AG04449 (cell line): ENCODE measurements around the gene TNRC6C.

ENCODE experiments used
- CTCF ChIA-PET: fragments of 350-600 bp; formaldehyde crosslinking; extraction: SDS; loops from one replicate; lab custom pipeline; 2021; ENCODE audit warnings: antibody characterized with exemption; lab: Yijun Ruan, JAX
- POLR2A ChIA-PET: fragments of 400-600, 350-600 bp; formaldehyde crosslinking; extraction: SDS; loops from one replicate; lab custom pipeline; 2020; ENCODE audit warnings: antibody characterized with exemption, inconsistent platforms; lab: Yijun Ruan, JAX
- DNase-seq: peaks from one replicate; pipeline ENCODE4 v3.0.0-alpha.2; 2010; ENCODE audit warnings: low read depth, low spot score
- H3K4me3 ChIP-seq: 2 replicates; pipeline ENCODE4 v1.5.1; 2011; ENCODE audit warnings: low read depth, mild to moderate bottlenecking, control low read depth, low read length
- TF ChIP-seq, protein P1 (sequence below): IDR thresholded peaks from one replicate; pipeline ENCODE4 v1.5.1; 2011; ENCODE audit warnings: mild to moderate bottlenecking, moderate library complexity, low read length, control low read depth, inconsistent platforms; ENCODE audit not compliant: insufficient read depth; ENCODE audit errors: missing control alignments

TNRC6C gene

GRCh38 chr17:78048346-78049292 lies 90.1 kb downstream of the TNRC6C start:
- H3K4me3 ChIP-seq: no peak overlapping the region
- ChIA-PET POLR2A (no interaction called here), CTCF (interaction anchor here (0.8 to 1.1 kb wide), 2 partner anchors 22 to 30 kb away, joined by 4 read pairs; no protein-coding TSS in a partner anchor)
- TF ChIP-seq, protein P1, sequence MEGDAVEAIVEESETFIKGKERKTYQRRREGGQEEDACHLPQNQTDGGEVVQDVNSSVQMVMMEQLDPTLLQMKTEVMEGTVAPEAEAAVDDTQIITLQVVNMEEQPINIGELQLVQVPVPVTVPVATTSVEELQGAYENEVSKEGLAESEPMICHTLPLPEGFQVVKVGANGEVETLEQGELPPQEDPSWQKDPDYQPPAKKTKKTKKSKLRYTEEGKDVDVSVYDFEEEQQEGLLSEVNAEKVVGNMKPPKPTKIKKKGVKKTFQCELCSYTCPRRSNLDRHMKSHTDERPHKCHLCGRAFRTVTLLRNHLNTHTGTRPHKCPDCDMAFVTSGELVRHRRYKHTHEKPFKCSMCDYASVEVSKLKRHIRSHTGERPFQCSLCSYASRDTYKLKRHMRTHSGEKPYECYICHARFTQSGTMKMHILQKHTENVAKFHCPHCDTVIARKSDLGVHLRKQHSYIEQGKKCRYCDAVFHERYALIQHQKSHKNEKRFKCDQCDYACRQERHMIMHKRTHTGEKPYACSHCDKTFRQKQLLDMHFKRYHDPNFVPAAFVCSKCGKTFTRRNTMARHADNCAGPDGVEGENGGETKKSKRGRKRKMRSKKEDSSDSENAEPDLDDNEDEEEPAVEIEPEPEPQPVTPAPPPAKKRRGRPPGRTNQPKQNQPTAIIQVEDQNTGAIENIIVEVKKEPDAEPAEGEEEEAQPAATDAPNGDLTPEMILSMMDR: no peak
- DNase-seq: no peak

DNA sequence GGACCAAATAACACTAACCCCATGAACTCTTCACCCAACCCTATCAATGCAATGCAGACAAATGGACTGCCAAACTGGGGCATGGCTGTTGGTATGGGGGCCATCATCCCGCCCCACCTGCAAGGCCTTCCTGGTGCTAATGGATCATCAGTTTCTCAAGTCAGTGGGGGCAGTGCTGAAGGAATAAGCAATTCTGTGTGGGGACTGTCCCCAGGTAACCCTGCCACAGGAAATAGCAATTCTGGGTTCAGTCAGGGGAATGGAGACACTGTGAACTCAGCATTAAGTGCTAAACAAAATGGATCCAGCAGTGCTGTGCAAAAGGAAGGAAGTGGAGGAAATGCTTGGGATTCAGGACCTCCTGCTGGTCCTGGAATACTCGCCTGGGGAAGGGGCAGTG lies 91.1 kb downstream of the TNRC6C start:
- POLR2A ChIA-PET: no interaction called here
- CTCF ChIA-PET: interaction anchor here (0.8 kb wide), 1 partner anchor 29 kb away, joined by 3 read pairs; no protein-coding TSS in a partner anchor
- TF ChIP-seq, protein P1: no peak
- H3K4me3 ChIP-seq: no peak overlapping the region
- no peak for DNase-seq

DNA sequence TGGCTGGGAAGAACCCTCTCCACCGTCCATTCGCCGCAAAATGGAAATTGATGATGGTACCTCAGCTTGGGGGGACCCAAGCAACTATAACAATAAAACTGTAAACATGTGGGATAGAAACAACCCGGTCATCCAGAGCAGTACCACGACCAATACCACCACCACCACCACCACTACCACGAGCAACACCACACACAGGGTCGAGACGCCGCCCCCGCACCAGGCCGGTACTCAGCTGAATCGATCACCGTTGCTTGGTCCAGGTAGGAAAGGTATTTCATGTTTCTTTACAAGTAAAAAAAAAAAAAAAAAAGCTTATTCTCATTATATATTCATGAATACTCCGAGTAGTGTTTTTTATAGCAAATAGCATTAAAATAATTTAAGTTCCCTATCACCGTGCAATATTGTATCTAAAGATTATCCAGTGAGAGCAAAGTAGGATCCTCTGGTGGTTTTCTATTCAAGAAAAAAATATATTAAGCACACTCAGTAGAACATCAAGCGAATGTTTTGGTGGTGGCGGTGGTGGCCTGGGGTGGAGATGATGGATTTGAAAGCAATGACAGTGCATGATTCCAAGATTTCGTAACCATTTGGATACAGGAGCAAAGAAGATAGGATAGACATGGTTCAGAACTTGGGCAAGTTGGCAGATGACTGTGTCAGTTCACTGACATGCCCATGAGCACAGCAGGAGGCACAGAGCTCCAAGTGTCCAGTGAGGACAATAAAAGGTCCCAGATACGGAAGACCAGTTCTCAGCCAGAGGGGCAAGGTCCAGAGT lies 92.9 kb downstream of the TNRC6C start:
- DNase-seq: no peak
- TF ChIP-seq, protein P1: no peak
- POLR2A ChIA-PET: no interaction called here
- H3K4me3 ChIP-seq: no peak overlapping the region
- CTCF ChIA-PET: interaction anchor here (1.0 to 1.5 kb wide), 3 partner anchors 9 to 135 kb away, joined by 3 to 4 read pairs (median 4); partner anchors contain the start of gene TK1

- CTCF ChIA-PET: interaction anchor here (0.6 to 1.3 kb wide), 2 partner anchors 16 to 30 kb away, joined by 4 read pairs; no protein-coding TSS in a partner anchor
- DNase-seq: no peak
- H3K4me3 ChIP-seq: no peak overlapping the region
- POLR2A ChIA-PET: no interaction called here
- TF ChIP-seq, protein P1: no peak
Measured at GRCh38 chr17:78053777-78054468, 95.4 kb downstream of the TNRC6C start.

DNA sequence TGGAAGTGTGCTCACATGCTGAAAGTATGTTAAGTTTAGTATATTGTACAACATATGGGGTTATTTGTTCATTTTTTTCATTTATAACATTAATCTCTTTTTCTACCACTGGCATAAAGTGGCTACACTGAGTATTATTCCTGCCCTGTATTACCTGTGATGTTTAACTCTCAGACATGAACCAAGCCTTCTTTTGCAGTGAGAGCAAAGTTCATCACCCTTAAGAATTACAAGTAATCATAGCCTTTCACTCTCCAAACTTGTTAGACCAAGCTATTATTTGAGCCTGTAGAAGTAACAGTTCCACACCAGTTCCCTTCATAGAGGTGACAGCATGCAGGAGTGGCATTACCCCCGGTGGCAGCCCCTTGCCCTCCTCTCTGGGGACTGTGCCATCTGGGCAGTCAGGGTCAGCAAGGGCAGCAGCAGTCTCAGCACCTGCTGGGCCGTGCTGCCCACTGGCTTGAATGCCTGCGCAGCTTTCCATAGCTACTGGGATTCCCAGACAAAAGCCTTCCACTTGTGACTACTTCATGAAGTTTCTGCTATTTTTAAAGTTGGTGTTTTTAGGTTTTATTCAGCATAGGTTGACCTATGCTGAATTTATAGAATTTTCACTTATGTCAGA lies 98.7 kb downstream of the TNRC6C start:
- no peak overlapping the region for H3K4me3 ChIP-seq
- TF ChIP-seq, protein P1: no peak
- no peak for DNase-seq
- POLR2A ChIA-PET: no interaction called here
- CTCF ChIA-PET: interaction anchor here (1.0 to 1.3 kb wide), 2 partner anchors 11 to 39 kb away, joined by 3 to 4 read pairs; no protein-coding TSS in a partner anchor
